Measurements from ENCODE around the gene CEMIP.

GRCh38 chr15:80849308-80849707 is 70.1 kb downstream of the CEMIP start:
- TF ChIP-seq, protein P1, sequence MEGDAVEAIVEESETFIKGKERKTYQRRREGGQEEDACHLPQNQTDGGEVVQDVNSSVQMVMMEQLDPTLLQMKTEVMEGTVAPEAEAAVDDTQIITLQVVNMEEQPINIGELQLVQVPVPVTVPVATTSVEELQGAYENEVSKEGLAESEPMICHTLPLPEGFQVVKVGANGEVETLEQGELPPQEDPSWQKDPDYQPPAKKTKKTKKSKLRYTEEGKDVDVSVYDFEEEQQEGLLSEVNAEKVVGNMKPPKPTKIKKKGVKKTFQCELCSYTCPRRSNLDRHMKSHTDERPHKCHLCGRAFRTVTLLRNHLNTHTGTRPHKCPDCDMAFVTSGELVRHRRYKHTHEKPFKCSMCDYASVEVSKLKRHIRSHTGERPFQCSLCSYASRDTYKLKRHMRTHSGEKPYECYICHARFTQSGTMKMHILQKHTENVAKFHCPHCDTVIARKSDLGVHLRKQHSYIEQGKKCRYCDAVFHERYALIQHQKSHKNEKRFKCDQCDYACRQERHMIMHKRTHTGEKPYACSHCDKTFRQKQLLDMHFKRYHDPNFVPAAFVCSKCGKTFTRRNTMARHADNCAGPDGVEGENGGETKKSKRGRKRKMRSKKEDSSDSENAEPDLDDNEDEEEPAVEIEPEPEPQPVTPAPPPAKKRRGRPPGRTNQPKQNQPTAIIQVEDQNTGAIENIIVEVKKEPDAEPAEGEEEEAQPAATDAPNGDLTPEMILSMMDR (IDR thresholded peaks at IDR 0.05), result no peak
- no peak for TF ChIP-seq ZFX (IDR thresholded peaks at IDR 0.05; ENCODE audit: borderline replicate concordance)
